Measurements from ENCODE around the gene STX8.

DNA sequence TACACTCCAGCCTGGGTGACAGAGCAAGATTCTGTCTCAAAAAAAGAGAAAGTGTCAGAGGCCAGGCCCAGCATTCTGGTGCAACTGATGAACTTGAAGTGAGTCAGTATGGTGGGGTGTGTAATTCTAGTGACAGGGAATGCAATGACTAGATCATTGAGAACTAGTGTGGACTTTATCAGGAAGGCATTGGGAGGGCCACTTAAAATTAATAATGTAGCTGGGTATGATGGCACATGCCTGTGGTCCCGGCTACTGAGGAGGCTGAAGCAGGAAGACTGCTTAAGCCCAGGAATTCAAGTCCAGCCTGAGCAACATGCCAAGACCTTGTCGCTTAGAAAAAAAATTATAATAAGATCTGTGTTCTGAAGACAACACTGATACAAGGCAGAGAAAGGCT lies 90.8 kb downstream of the STX8 start:
- TF ChIP-seq, protein P1, sequence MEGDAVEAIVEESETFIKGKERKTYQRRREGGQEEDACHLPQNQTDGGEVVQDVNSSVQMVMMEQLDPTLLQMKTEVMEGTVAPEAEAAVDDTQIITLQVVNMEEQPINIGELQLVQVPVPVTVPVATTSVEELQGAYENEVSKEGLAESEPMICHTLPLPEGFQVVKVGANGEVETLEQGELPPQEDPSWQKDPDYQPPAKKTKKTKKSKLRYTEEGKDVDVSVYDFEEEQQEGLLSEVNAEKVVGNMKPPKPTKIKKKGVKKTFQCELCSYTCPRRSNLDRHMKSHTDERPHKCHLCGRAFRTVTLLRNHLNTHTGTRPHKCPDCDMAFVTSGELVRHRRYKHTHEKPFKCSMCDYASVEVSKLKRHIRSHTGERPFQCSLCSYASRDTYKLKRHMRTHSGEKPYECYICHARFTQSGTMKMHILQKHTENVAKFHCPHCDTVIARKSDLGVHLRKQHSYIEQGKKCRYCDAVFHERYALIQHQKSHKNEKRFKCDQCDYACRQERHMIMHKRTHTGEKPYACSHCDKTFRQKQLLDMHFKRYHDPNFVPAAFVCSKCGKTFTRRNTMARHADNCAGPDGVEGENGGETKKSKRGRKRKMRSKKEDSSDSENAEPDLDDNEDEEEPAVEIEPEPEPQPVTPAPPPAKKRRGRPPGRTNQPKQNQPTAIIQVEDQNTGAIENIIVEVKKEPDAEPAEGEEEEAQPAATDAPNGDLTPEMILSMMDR (IDR thresholded peaks at IDR 0.05), result no peak
- no peak for TF ChIP-seq POLR2A (IDR thresholded peaks at IDR 0.05)
